Aorta (tissue), 5 donors: ENCODE measurements around the gene IQSEC1. TPM values are rescaled to one million over a fixed set of nuclear protein-coding genes. Genes with fewer than 3 reads are reported as not detected.

ENCODE experiments used
- ATAC-seq: fragments of 200-7000 bp; cut with Tn5 transposase; one replicate; pipeline ENCODE4 v1.9.1; 2022; ENCODE audit warnings: moderate library complexity; ENCODE audit not compliant: low FRiP score
- DNase-seq, 2 donors: peaks; one replicate each; pipeline ENCODE4 v3.0.0-alpha.2; 2020
- H3K27ac ChIP-seq, 2 donors: one replicate each; pipeline ENCODE4 v1.5.1; 2013; ENCODE audit warnings: low read length in 2 of 2, mild to moderate bottlenecking in 2 of 2, moderate library complexity in 2 of 2, control low read depth in 1 of 2, inconsistent platforms in 1 of 2, low read depth in 1 of 2
- H3K27me3 ChIP-seq, 2 donors: one replicate each; pipeline ENCODE4 v1.6.1; 2013; ENCODE audit warnings: control low read depth in 1 of 2, low read length in 1 of 2, mild to moderate bottlenecking in 1 of 2, moderate library complexity in 1 of 2; ENCODE audit not compliant: insufficient read depth in 2 of 2, control insufficient read depth in 1 of 2
- H3K36me3 ChIP-seq, 2 donors: one replicate each; pipeline ENCODE4 v1.6.1; 2013; ENCODE audit warnings: control low read depth in 1 of 2, low read length in 1 of 2, mild to moderate bottlenecking in 1 of 2; ENCODE audit not compliant: insufficient read depth in 2 of 2, control insufficient read depth in 1 of 2
- H3K4me1 ChIP-seq, 2 donors: one replicate each; pipeline ENCODE4 v1.6.1; 2013; ENCODE audit warnings: low read length in 2 of 2, control low read depth in 1 of 2, mild to moderate bottlenecking in 1 of 2, moderate library complexity in 1 of 2; ENCODE audit not compliant: insufficient read depth in 2 of 2, control insufficient read depth in 1 of 2
- H3K4me3 ChIP-seq, 2 donors: one replicate each; pipeline ENCODE4 v1.5.1; 2013; ENCODE audit warnings: low read length in 2 of 2, control low read depth in 1 of 2, mild to moderate bottlenecking in 1 of 2
- H3K9me3 ChIP-seq: one replicate; pipeline ENCODE4 v1.6.1; 2013; ENCODE audit warnings: mild to moderate bottlenecking, low read length; ENCODE audit not compliant: control insufficient read depth
- WGBS, 2 donors: extraction: QIAGEN DNeasy Blood & Tissue Kit; methylation state at CpG; one replicate each; pipeline ENCODE4 v1.1.7; 2013; 5-methylcytosine and 5-hydroxymethylcytosine counted together
- intact Hi-C, 2 donors: fragments of 100-400 bp; cut with DNase I; formaldehyde crosslinking; loops; one replicate each; pipeline versions ENCODE4 v1.14.2 to v1.15.0; 2022
- polyA plus RNA-seq, 2 donors: library from polyadenylated mRNA; stranded (reverse); fragments of 200-250 nt; gene quantifications; one replicate each; pipeline ENCODE4 v1.2.3, GENCODE V29; 2013
- total RNA-seq, 2 donors: library from RNA; stranded (reverse); fragmentation: NEBNext Ultra II Directional; extraction: Animal tissue kit (Norgen Biotek cat#: 25700); gene quantifications; one replicate each; pipeline ENCODE4 v1.2.1, GENCODE V29; 2021
- donor health status: healthy with polysubstance abuse.
- donor health status: Bipolar disorder and iron deficiency.
- donor health status: DM: no; HTN: no; CAD: no.
- donor health status: DM: no; HTN: no; CAD: no.
- donor health status: DM: yes; HTN: yes; CAD: no.

Gene IQSEC1
- total and polyA plus RNA-seq, 4 donors, result 12.6 to 84.7 (median 49.9) TPM

DNA sequence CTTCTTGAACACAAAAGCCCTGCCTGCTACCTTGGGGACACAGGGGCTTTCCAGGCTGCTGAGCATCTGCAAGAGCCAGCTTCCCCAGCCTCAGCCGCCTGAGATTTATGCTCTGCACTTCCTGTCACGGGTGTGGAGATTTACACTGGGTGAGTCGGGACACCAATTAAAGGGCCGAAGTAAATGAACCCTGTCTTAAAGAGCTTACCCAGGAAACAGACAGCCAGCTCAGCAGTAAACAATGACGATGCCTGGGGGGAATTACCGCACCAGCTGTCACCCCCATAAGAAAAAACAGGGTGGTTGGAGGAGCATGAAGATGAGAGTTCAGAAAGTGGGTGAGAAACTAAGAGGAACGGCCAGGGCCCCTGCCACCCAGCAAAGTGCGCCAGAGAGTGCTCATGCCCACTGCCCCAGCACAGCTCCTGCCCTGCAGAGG lies 37.5 kb upstream of the IQSEC1 start:
- WGBS, 2 donors, result 22 to 33% methylated on average over 8 of the region's 8 CpGs
- Histone ChIP-seq H3K27ac (no peak overlapping the region), H3K27me3 (no peaks in the 10 kb centered on the region), H3K4me3 (no peak overlapping the region), H3K9me3 (no peaks in the 10 kb centered on the region), H3K36me3 (no peaks in the 10 kb centered on the region), H3K4me1 (no peaks in the 10 kb centered on the region)
- peak in 1 of 2 donors; percentile 33 for DNase-seq
- ATAC-seq, result no peak
- intact Hi-C loops, result no loop called here

- Histone ChIP-seq H3K36me3 (no peaks in the 10 kb centered on the region), H3K9me3 (no peaks in the 10 kb centered on the region), H3K4me3 (no peak overlapping the region), H3K27ac (no peak overlapping the region), H3K4me1 (no peaks in the 10 kb centered on the region), H3K27me3 (no peaks in the 10 kb centered on the region)
- DNase-seq, result no peak
- ATAC-seq, result no peak
- 78 to 95% methylated on average over 5 of the region's 5 CpGs for WGBS, 2 donors
- intact Hi-C loops, result no loop called here
Observed at GRCh38 chr3:13109516-13109915, 36.3 kb upstream of the IQSEC1 start.

DNA sequence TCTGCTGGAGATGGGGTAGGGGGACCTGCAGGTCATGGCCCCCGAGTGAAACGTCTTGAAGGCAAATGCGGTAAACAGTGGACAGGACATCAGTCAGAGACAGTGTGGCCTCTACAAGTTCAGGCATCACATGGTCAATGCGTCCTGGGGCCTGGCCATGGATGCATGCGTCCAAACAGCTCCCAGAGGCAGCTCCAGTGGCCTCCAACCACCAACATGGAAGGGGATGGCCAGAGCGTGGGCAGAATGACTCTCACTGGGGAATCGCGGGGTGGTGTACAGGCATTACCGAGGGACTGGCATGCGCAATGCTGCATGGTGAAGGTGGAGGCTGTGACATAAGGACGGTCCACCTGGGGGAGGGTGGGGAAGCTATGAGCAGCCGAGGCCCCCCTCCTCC lies 35.6 kb upstream of the IQSEC1 start:
- Histone ChIP-seq H3K27ac (no peak overlapping the region), H3K4me1 (no peaks in the 10 kb centered on the region), H3K36me3 (no peaks in the 10 kb centered on the region), H3K9me3 (no peaks in the 10 kb centered on the region), H3K4me3 (no peak overlapping the region), H3K27me3 (no peaks in the 10 kb centered on the region)
- no peak for ATAC-seq
- DNase-seq, result peak in 1 of 2 donors; percentile 69
- WGBS, 2 donors, result 89 to 90% methylated on average over 12 of the region's 12 CpGs
- intact Hi-C loops, result no loop called here

- DNase-seq (peak in 1 of 2 donors; percentile 64), ATAC-seq (no peak)
- no peaks in the 10 kb centered on the region for H3K9me3 ChIP-seq
- no peaks in the 10 kb centered on the region for H3K36me3 ChIP-seq
- intact Hi-C loops, result no loop called here
- no peak overlapping the region for H3K27ac ChIP-seq
- no peaks in the 10 kb centered on the region for H3K27me3 ChIP-seq
- H3K4me3 ChIP-seq, result no peak overlapping the region
- WGBS, 2 donors, result 79 to 83% methylated on average over 13 of the region's 13 CpGs
- H3K4me1 ChIP-seq, result no peaks in the 10 kb centered on the region
Observed at GRCh38 chr3:13107661-13108060, 34.4 kb upstream of the IQSEC1 start.

GRCh38 chr3:13106308-13107001 lies 33.2 kb upstream of the IQSEC1 start:
- no peaks in the 10 kb centered on the region for H3K36me3 ChIP-seq
- H3K27me3 ChIP-seq, result no peaks in the 10 kb centered on the region
- no peaks in the 10 kb centered on the region for H3K9me3 ChIP-seq
- peak; percentile 9 to 17 for DNase-seq
- H3K27ac ChIP-seq, result no peak overlapping the region
- H3K4me3 ChIP-seq, result no peak overlapping the region
- WGBS, 2 donors, result 64 to 68% methylated on average over 6 of the region's 6 CpGs
- ATAC-seq, result no peak
- intact Hi-C loops, result no loop called here
- no peaks in the 10 kb centered on the region for H3K4me1 ChIP-seq

GRCh38 chr3:13105896-13106250 lies 32.6 kb upstream of the IQSEC1 start:
- Histone ChIP-seq H3K36me3 (no peaks in the 10 kb centered on the region), H3K27ac (no peak overlapping the region), H3K4me1 (no peaks in the 10 kb centered on the region), H3K9me3 (no peaks in the 10 kb centered on the region), H3K4me3 (no peak overlapping the region), H3K27me3 (no peaks in the 10 kb centered on the region)
- DNase-seq, result peak; percentile 6 to 19
- ATAC-seq, result no peak
- intact Hi-C loops, result no loop called here
- WGBS, 2 donors, result 91% methylated on average over 5 of the region's 5 CpGs

- no peaks in the 10 kb centered on the region for H3K36me3 ChIP-seq
- 86 to 89% methylated on average over 8 of the region's 8 CpGs for WGBS, 2 donors
- DNase-seq (peak; percentile 9 to 53), ATAC-seq (no peak)
- no peak overlapping the region for H3K27ac ChIP-seq
- H3K4me3 ChIP-seq, result no peak overlapping the region
- no peaks in the 10 kb centered on the region for H3K27me3 ChIP-seq
- intact Hi-C loops, result no loop called here
- H3K4me1 ChIP-seq, result no peaks in the 10 kb centered on the region
- H3K9me3 ChIP-seq, result no peaks in the 10 kb centered on the region
Observed at GRCh38 chr3:13105181-13105895, 32.1 kb upstream of the IQSEC1 start.

DNA sequence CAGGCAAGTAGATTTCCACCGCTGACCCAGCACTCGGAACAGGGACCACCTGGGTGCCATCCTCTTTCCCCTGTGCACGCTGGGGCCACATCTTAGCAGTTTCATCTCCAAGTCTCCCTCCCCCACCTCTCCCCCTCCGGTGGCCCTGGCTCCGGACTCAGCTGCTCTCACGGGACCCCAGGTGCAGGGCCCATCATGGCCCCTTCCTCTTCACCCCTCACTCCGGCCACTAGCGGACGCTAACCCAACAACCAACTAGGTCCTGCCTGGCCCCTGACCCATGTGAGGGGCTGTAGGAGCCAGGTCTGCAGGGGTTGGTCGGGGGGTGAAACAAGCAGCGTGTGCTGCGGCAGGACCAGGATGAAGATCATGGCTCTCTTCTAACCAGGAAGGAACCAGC lies 31.3 kb upstream of the IQSEC1 start:
- 71 to 82% methylated on average over 12 of the region's 12 CpGs for WGBS, 2 donors
- intact Hi-C loops, result no loop called here
- H3K9me3 ChIP-seq, result no peaks in the 10 kb centered on the region
- H3K27me3 ChIP-seq, result no peaks in the 10 kb centered on the region
- H3K4me1 ChIP-seq, result no peaks in the 10 kb centered on the region
- no peak overlapping the region for H3K4me3 ChIP-seq
- DNase-seq, result peak; percentile 30 to 72
- no peaks in the 10 kb centered on the region for H3K36me3 ChIP-seq
- no peak overlapping the region for H3K27ac ChIP-seq
- no peak for ATAC-seq
